CD14-positive monocyte (primary cell): Measurements from ENCODE around the gene GRIN3B. TPM values are rescaled to one million over a fixed set of nuclear protein-coding genes. Genes with fewer than 3 reads are reported as not detected.

ENCODE experiments used
- DNase-seq, 3 donors: peaks; one replicate each; pipeline ENCODE4 v3.0.0-alpha.2; 2011 to 2022
- H2AFZ ChIP-seq: 2 replicates; pipeline ENCODE4 v1.6.0; 2012; ENCODE audit warnings: mild to moderate bottlenecking, low read depth, low read length, inconsistent platforms; ENCODE audit not compliant: insufficient read depth, poor library complexity, severe bottlenecking
- H3K27ac ChIP-seq, 2 donors: 1 replicate in 1 of 2; 2 replicates in 1 of 2; pipeline ENCODE4 v1.5.1; 2012 to 2013; ENCODE audit warnings: low read length in 2 of 2, control low read depth in 1 of 2, inconsistent platforms in 1 of 2, low read depth in 1 of 2, mild to moderate bottlenecking in 1 of 2
- H3K27me3 ChIP-seq, 2 donors: one replicate each; pipeline versions ENCODE4 v1.6.0 to v1.6.1; 2011 to 2013; ENCODE audit warnings: low read length in 2 of 2; ENCODE audit not compliant: control insufficient read depth in 2 of 2, insufficient read depth in 2 of 2
- H3K36me3 ChIP-seq, 2 donors: replicated peaks in 1 of 2; 1 replicate in 1 of 2; 2 replicates in 1 of 2; pipeline versions ENCODE4 v1.5.1 to v1.6.1; 2012 to 2013; ENCODE audit warnings: low read length in 2 of 2, control low read depth in 1 of 2, inconsistent platforms in 1 of 2, mild to moderate bottlenecking in 1 of 2; ENCODE audit not compliant: insufficient read depth in 2 of 2, control insufficient read depth in 1 of 2
- H3K4me1 ChIP-seq, 2 donors: 1 replicate in 1 of 2; 2 replicates in 1 of 2; pipeline versions ENCODE4 v1.5.1 to v1.6.1; 2012 to 2013; ENCODE audit warnings: low read length in 2 of 2, control low read depth in 1 of 2, inconsistent platforms in 1 of 2, mild to moderate bottlenecking in 1 of 2, moderate library complexity in 1 of 2; ENCODE audit not compliant: insufficient read depth in 2 of 2, control insufficient read depth in 1 of 2
- H3K4me2 ChIP-seq: replicated peaks from 2 replicates; pipeline ENCODE3; 2012; ENCODE audit warnings: low read length, moderate library complexity, mild to moderate bottlenecking; ENCODE audit not compliant: poor library complexity, severe bottlenecking; ENCODE audit errors: extremely low read depth
- H3K4me3 ChIP-seq, 3 experiments: fragments of 200-600 bp in 1 of 3; sonication (generic) in 1 of 3; replicated peaks in 1 of 3; 1 replicate in 2 of 3; 2 replicates in 1 of 3; pipeline ENCODE4 v1.5.1; 2011 to 2013; ENCODE audit warnings: low read length in 3 of 3, mild to moderate bottlenecking in 3 of 3, control low read depth in 2 of 3, low read depth in 2 of 3, inconsistent platforms in 1 of 3, moderate library complexity in 1 of 3
- H3K79me2 ChIP-seq: 2 replicates; pipeline ENCODE4 v1.6.0; 2012; ENCODE audit warnings: mild to moderate bottlenecking, control low read depth, inconsistent platforms, low read length, moderate library complexity; ENCODE audit not compliant: insufficient read depth
- H3K9ac ChIP-seq: 2 replicates; pipeline ENCODE4 v1.6.0; 2017; ENCODE audit warnings: low read length, mild to moderate bottlenecking; ENCODE audit not compliant: insufficient read depth, poor library complexity, severe bottlenecking
- H3K9me3 ChIP-seq, 2 donors: replicated peaks in 1 of 2; 1 replicate in 1 of 2; 2 replicates in 1 of 2; pipeline versions ENCODE4 v1.5.1 to v1.6.1; 2012 to 2013; ENCODE audit warnings: low read length in 2 of 2, control low read depth in 1 of 2; ENCODE audit not compliant: control insufficient read depth in 1 of 2, insufficient read depth in 1 of 2
- H4K20me1 ChIP-seq: 2 replicates; pipeline ENCODE4 v1.6.0; 2012; ENCODE audit warnings: mild to moderate bottlenecking, low read length, control low read depth, moderate library complexity; ENCODE audit not compliant: insufficient read depth
- H3K27ac Mint-ChIP-seq, 7 donors: one replicate each; pipeline ENCODE4 v1.8.0; 2020; ENCODE audit warnings: mild to moderate bottlenecking in 7 of 7, mixed read lengths in 7 of 7, moderate library complexity in 6 of 7, inconsistent platforms in 2 of 7
- H3K27me3 Mint-ChIP-seq, 3 donors: one replicate each; pipeline ENCODE4 v1.8.0; 2021 to 2022; ENCODE audit warnings: low read depth in 3 of 3, mild to moderate bottlenecking in 3 of 3, mixed read lengths in 3 of 3, moderate library complexity in 3 of 3, inconsistent platforms in 1 of 3
- H3K36me3 Mint-ChIP-seq, 2 donors: one replicate each; pipeline ENCODE4 v1.8.0; 2020; ENCODE audit warnings: mixed read lengths in 2 of 2, inconsistent platforms in 1 of 2, mild to moderate bottlenecking in 1 of 2
- H3K4me1 Mint-ChIP-seq: one replicate; pipeline ENCODE4 v1.8.0; 2020; ENCODE audit warnings: mild to moderate bottlenecking, mixed read lengths
- H3K4me3 Mint-ChIP-seq, 2 donors: one replicate each; pipeline ENCODE4 v1.8.0; 2020; ENCODE audit warnings: mild to moderate bottlenecking in 2 of 2, mixed read lengths in 2 of 2, moderate library complexity in 1 of 2
- H3K9me3 Mint-ChIP-seq, 7 donors: one replicate each; pipeline ENCODE4 v1.8.0; 2020 to 2022; ENCODE audit warnings: mixed read lengths in 7 of 7, mild to moderate bottlenecking in 6 of 7, moderate library complexity in 6 of 7, inconsistent platforms in 2 of 7
- WGBS: methylation state at CpG from one replicate; pipeline ENCODE4 v1.1.5; 2013; ENCODE audit warnings: missing lambda C conversion rate; ENCODE audit not compliant: insufficient coverage; 5-methylcytosine and 5-hydroxymethylcytosine counted together
- intact Hi-C, 2 donors: fragments of 100-400 bp; cut with micrococcal nuclease; formaldehyde crosslinking; loops; one replicate each; pipeline versions ENCODE4 v1.15.0 to v1.15.1; 2023
- polyA plus RNA-seq, 3 donors: library from polyadenylated mRNA; depleted of rRNA in 1 of 3; unstranded in 2 of 3; stranded (reverse) in 1 of 3; fragments of 300-500 nt in 2 of 3; fragments of >200 nt in 1 of 3; fragmentation: Illumina TruSeq in 2 of 3; gene quantifications; 1 replicate in 2 of 3; 2 replicates in 1 of 3; pipeline ENCODE4 v1.2.3, GENCODE V29; 2012 to 2021
- TF ChIP-seq, protein P1 (sequence below): fragments of 200-600 bp; IDR thresholded peaks from one replicate; pipeline ENCODE4 v1.8.0; 2022; ENCODE audit warnings: antibody characterized with exemption, mild to moderate bottlenecking

Gene GRIN3B
- polyA plus RNA-seq, 3 donors: 0.13 to 0.27 TPM; not detected in 1

DNA sequence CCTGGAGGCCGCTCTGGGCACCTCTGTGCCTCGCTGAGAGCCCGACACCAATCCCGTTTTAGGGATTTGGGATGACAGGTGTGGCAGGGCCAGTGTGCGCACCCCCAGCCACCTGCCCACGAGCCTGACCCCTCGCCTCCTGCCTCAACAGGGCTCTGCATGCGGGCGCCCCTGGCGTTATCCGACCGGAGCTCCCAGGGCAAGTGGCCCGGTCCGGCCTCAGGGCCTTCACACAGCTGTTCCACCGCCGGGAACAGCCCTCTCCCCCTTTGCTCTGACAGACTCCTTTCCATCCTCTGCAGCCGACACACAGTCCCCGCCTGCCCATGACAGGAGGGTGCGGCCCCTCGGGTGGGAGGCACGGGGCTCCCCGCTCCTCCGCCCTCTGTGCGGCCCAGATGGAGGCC, 23.2 kb upstream of the GRIN3B start:
- DNase-seq: no peak
- H3K9me3 ChIP-seq: no peaks in the 10 kb centered on the region
- H3K4me2 ChIP-seq: no peak overlapping the region
- 96% methylated on average over 9 of the region's 24 CpGs for WGBS
- no peaks in the 10 kb centered on the region for H3K4me1 ChIP-seq
- no peaks in the 10 kb centered on the region for H3K79me2 ChIP-seq
- H3K27me3 ChIP-seq: no peaks in the 10 kb centered on the region
- no peak overlapping the region for H3K27ac ChIP-seq
- no peak overlapping the region for H2AFZ ChIP-seq
- no peak overlapping the region for H3K4me3 ChIP-seq
- Mint-ChIP-seq H3K27ac (no peak overlapping the region), H3K36me3 (peaks cover 7 to 24% of the 10 kb centered on the region in 2 donors), H3K4me1 (peaks cover 3% of the 10 kb centered on the region), H3K9me3 (no peaks in the 10 kb centered on the region), H3K27me3 (peaks cover 0 to 2% (median 0%) of the 10 kb centered on the region in 3 donors), H3K4me3 (no peak overlapping the region)
- intact Hi-C loops: no loop called here
- H4K20me1 ChIP-seq: peaks cover 49% of the 10 kb centered on the region
- no peak overlapping the region for H3K9ac ChIP-seq
- TF ChIP-seq, protein P1, sequence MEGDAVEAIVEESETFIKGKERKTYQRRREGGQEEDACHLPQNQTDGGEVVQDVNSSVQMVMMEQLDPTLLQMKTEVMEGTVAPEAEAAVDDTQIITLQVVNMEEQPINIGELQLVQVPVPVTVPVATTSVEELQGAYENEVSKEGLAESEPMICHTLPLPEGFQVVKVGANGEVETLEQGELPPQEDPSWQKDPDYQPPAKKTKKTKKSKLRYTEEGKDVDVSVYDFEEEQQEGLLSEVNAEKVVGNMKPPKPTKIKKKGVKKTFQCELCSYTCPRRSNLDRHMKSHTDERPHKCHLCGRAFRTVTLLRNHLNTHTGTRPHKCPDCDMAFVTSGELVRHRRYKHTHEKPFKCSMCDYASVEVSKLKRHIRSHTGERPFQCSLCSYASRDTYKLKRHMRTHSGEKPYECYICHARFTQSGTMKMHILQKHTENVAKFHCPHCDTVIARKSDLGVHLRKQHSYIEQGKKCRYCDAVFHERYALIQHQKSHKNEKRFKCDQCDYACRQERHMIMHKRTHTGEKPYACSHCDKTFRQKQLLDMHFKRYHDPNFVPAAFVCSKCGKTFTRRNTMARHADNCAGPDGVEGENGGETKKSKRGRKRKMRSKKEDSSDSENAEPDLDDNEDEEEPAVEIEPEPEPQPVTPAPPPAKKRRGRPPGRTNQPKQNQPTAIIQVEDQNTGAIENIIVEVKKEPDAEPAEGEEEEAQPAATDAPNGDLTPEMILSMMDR: no peak
- H3K36me3 ChIP-seq: peaks cover 17 to 19% of the 10 kb centered on the region in 2 donors

- peaks cover 8% of the 10 kb centered on the region for H3K4me1 Mint-ChIP-seq
- H3K4me3 ChIP-seq: no peak overlapping the region
- H3K27ac Mint-ChIP-seq: no peak overlapping the region
- no peak overlapping the region for H3K4me3 Mint-ChIP-seq
- H4K20me1 ChIP-seq: peaks cover 29% of the 10 kb centered on the region
- peaks cover 0 to 4% of the 10 kb centered on the region in 2 donors for H3K36me3 ChIP-seq
- H3K27ac ChIP-seq: no peak overlapping the region
- H3K4me1 ChIP-seq: peaks cover 12 to 18% of the 10 kb centered on the region in 2 donors
- H3K9me3 ChIP-seq: no peaks in the 10 kb centered on the region
- peaks cover 2 to 5% of the 10 kb centered on the region in 2 donors for H3K36me3 Mint-ChIP-seq
- 91% methylated on average over 12 of the region's 19 CpGs for WGBS
- no peak overlapping the region for H3K9ac ChIP-seq
- no peak overlapping the region for H2AFZ ChIP-seq
- TF ChIP-seq, protein P1: no peak
- no peaks in the 10 kb centered on the region for H3K9me3 Mint-ChIP-seq
- DNase-seq: no peak
- H3K27me3 ChIP-seq: no peaks in the 10 kb centered on the region
- no peak overlapping the region for H3K4me2 ChIP-seq
- peaks cover 0 to 4% (median 1%) of the 10 kb centered on the region in 3 donors for H3K27me3 Mint-ChIP-seq
- intact Hi-C loops: no loop called here
- H3K79me2 ChIP-seq: no peaks in the 10 kb centered on the region
These were observed 20.9 kb upstream of the GRIN3B start for GRCh38 chr19:979318-979741.
